Left lung (tissue), 10 donors: ENCODE results near the gene SLC25A6. TPM values are rescaled to one million over a fixed set of nuclear protein-coding genes. Genes with fewer than 3 reads are reported as not detected.
"Not testable (repeated sequence)": the region's sequence is repeated elsewhere in the genome, so short reads cannot be mapped to it uniquely, and the experiment has no call there.

ENCODE experiments used
- ATAC-seq: fragments of 200-7000 bp; cut with Tn5 transposase; one replicate; pipeline ENCODE4 v1.9.1; 2020; ENCODE audit warnings: moderate library complexity
- DNase-seq, 4 donors: peaks; one replicate each; pipeline ENCODE4 v3.0.0-alpha.2; 2013 to 2020
- H3K27ac ChIP-seq, 2 donors: fragments of 200-600 bp; sonication (generic) in 1 of 2; one replicate each; pipeline versions ENCODE4 v1.5.0 to v1.8.0; 2020 to 2021
- H3K27me3 ChIP-seq, 2 donors: fragments of 200-600 bp; sonication (generic) in 1 of 2; one replicate each; pipeline versions ENCODE4 v1.5.0 to v1.8.0; 2020 to 2021
- H3K36me3 ChIP-seq, 2 donors: fragments of 200-600 bp; sonication (generic) in 1 of 2; one replicate each; pipeline versions ENCODE4 v1.5.0 to v1.8.0; 2020 to 2021
- H3K4me1 ChIP-seq, 2 donors: fragments of 200-600 bp; one replicate each; pipeline ENCODE4 v1.8.0; 2021
- H3K4me3 ChIP-seq, 2 donors: fragments of 200-600 bp; sonication (generic) in 1 of 2; one replicate each; pipeline versions ENCODE4 v1.5.0 to v1.8.0; 2020 to 2021; ENCODE audit warnings: mild to moderate bottlenecking in 1 of 2
- H3K9me3 ChIP-seq, 2 donors: fragments of 200-600 bp; sonication (generic) in 1 of 2; one replicate each; pipeline versions ENCODE4 v1.5.0 to v1.8.0; 2020 to 2021
- intact Hi-C, 2 donors: fragments of 100-400 bp; cut with DNase I; formaldehyde crosslinking; loops; one replicate each; pipeline versions ENCODE4 v1.11.2 to v1.14.2; 2022
- polyA plus RNA-seq, 6 donors: library from polyadenylated mRNA; unstranded; fragments of 120-200 nt; gene quantifications; one replicate each; pipeline ENCODE4 v1.2.1, GENCODE V29; 2013; ENCODE audit not compliant: insufficient read length in 6 of 6
- total RNA-seq, 2 donors: library from RNA; stranded (reverse); fragmentation: NEBNext Ultra II Directional; extraction: Animal tissue kit (Norgen Biotek cat#: 25700); gene quantifications; one replicate each; pipeline ENCODE4 v1.2.1, GENCODE V29; 2021
- TF ChIP-seq, protein P1 (sequence below), 2 donors: fragments of 200-600 bp; sonication (generic) in 1 of 2; IDR thresholded peaks; one replicate each; pipeline versions ENCODE4 v1.5.0 to v1.8.0; 2021; ENCODE audit warnings: antibody characterized with exemption in 2 of 2
- donor health status: DM: no; HTN: yes; CAD: no.
- donor health status: DM: no; HTN: no; CAD: no.

SLC25A6 gene
- total and polyA plus RNA-seq, 8 donors = 285 to 559 (median 392) TPM

DNA sequence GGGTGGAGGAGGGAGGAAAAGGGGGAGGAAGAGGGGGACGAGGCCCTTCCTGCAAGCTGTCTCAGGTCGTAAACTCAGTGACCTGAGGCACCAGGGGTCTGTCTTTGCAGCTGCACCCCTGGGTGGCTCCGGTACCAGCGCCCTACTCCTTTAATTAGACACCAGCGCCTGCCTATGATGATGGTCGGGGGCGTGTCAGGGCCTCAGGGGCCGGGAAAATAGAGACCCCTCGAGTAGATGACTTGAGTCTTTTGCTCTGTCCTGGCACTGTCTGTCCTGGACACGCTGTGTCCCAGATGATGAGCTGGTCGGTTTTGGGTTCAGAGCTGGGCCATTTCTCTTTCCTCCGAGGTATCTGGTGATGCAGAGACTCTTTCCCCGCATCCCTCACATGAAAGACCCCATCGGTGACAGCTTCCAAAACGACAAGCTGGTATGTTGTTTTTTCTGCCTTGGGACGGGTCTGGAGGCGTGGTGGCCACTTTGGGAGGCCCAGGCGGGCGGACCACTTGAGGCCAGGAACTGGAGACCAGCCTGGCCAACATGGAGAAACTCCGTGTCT, 11.2 kb downstream of the SLC25A6 start:
- DNase-seq = peak in 1 of 4 donors; percentile 56
- TF ChIP-seq, protein P1, sequence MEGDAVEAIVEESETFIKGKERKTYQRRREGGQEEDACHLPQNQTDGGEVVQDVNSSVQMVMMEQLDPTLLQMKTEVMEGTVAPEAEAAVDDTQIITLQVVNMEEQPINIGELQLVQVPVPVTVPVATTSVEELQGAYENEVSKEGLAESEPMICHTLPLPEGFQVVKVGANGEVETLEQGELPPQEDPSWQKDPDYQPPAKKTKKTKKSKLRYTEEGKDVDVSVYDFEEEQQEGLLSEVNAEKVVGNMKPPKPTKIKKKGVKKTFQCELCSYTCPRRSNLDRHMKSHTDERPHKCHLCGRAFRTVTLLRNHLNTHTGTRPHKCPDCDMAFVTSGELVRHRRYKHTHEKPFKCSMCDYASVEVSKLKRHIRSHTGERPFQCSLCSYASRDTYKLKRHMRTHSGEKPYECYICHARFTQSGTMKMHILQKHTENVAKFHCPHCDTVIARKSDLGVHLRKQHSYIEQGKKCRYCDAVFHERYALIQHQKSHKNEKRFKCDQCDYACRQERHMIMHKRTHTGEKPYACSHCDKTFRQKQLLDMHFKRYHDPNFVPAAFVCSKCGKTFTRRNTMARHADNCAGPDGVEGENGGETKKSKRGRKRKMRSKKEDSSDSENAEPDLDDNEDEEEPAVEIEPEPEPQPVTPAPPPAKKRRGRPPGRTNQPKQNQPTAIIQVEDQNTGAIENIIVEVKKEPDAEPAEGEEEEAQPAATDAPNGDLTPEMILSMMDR (IDR thresholded peaks at IDR 0.05) = no peak
- Histone ChIP-seq H3K4me1 (peaks cover 0 to 2% of the 10 kb centered on the region in 2 donors), H3K4me3 (no peak overlapping the region), H3K27me3 (no peaks in the 10 kb centered on the region), H3K9me3 (no peaks in the 10 kb centered on the region), H3K27ac (no peak overlapping the region), H3K36me3 (peaks cover 2 to 57% of the 10 kb centered on the region in 2 donors)
- ATAC-seq = no peak
- intact Hi-C loops = no loop called here

DNA sequence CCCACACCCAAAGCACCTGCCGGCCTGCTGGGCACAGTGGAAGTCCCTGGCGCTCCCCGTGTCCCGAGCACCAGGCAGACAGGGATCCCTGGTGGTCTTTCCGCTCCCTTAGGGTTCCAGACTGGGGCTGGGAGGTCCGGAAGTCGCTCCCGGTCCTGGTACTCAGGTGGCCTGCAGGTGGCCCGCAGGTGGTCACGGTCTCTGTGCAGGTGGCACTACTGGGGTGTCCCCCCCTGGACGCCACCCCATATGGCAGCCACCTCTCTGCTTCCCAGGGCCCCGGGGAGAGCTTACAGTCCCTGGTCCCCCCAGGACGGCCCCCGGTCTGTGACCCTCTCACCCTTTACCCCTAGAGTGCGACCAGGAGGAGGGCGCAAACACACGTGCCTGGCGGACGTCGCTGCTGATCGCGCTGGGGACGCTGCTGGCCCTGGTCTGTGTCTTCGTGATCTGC, 13.6 kb downstream of the SLC25A6 start:
- H3K27ac ChIP-seq = no peak overlapping the region
- H3K9me3 ChIP-seq = no peaks in the 10 kb centered on the region
- ATAC-seq = no peak
- H3K4me3 ChIP-seq = no peak overlapping the region
- H3K36me3 ChIP-seq = peaks cover 0 to 33% of the 10 kb centered on the region in 2 donors
- H3K27me3 ChIP-seq = no peaks in the 10 kb centered on the region
- no peaks in the 10 kb centered on the region for H3K4me1 ChIP-seq
- TF ChIP-seq, protein P1 (IDR thresholded peaks at IDR 0.05) = no peak
- DNase-seq = peak in 1 of 4 donors; percentile 77
- intact Hi-C loops = no loop called here

DNA sequence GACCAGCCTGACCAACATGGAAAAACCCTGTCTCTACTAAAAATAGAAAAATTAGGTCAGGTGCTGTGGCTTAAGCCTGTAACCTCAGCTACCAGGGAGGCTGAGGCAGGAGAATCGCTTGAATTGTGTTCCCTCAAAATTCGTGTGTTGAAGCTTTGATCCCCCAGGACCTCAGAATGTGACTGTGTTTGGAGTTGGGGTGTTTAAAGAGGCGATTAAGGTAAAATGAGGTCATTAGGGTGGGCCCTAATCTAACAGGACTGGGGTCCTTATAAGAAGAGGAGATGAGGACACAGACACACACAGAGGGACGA, 23.6 kb downstream of the SLC25A6 start:
- H3K4me1 ChIP-seq = no peaks in the 10 kb centered on the region
- H3K9me3 ChIP-seq = no peaks in the 10 kb centered on the region
- no peak overlapping the region for H3K4me3 ChIP-seq
- intact Hi-C loops = no loop called here
- TF ChIP-seq, protein P1 (IDR thresholded peaks at IDR 0.05) = no peak
- H3K27ac ChIP-seq = no peak overlapping the region
- peaks cover 0 to 13% of the 10 kb centered on the region in 2 donors for H3K36me3 ChIP-seq
- ATAC-seq (no peak), DNase-seq (no peak)
- H3K27me3 ChIP-seq = no peaks in the 10 kb centered on the region

DNA sequence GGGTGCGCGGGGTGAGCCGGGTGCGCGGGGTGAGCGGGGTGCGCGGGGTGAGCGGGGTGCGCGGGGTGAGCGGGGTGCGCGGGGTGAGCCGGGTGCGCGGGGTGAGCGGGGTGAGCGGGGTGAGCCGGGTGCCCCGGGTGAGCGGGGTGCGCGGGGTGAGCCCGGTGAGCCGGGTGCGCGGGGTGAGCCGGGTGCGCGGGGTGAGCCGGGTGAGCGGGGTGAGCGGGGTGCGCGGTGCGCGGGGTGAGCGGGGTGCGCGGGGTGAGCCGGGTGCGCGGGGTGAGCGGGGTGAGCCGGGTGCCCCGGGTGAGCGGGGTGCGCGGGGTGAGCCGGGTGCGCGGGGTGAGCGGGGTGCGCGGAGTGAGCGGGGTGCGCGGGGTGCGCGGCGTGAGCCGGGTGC, 25.6 kb downstream of the SLC25A6 start:
- DNase-seq = peak in 1 of 4 donors; percentile 36
- H3K27ac ChIP-seq, intact Hi-C loops, H3K9me3 ChIP-seq, H3K4me1 ChIP-seq, H3K27me3 ChIP-seq, ATAC-seq, H3K4me3 ChIP-seq: not testable (repeated sequence)
- peaks cover 0 to 18% of the 10 kb centered on the region in 2 donors for H3K36me3 ChIP-seq

DNA sequence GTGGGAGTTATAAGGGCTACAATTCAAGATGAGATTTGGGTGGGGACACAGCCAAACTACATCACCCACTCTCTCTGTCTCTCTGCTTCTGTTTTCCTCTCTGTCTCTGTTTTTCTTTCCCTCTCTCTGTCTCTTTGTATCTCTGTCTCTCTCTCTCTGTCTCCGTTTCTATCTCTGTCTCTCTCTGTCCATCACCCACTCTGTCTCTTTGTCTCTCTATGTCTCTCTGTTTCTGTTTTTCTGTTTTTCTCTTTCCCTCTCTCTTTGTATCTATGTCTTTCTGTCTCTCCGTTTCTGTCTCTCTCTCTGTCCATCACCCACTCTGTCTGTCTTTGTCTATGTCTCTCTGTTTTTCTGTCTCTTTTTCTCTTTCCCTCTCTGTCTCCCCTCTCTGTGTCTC, 30.0 kb downstream of the SLC25A6 start:
- DNase-seq (no peak), ATAC-seq (no peak)
- Histone ChIP-seq H3K4me3 (no peak overlapping the region), H3K9me3 (peaks cover 0 to 13% of the 10 kb centered on the region in 2 donors), H3K4me1 (no peaks in the 10 kb centered on the region), H3K27me3 (no peaks in the 10 kb centered on the region), H3K27ac (no peak overlapping the region), H3K36me3 (peaks cover 0 to 36% of the 10 kb centered on the region in 2 donors)
- TF ChIP-seq, protein P1 (IDR thresholded peaks at IDR 0.05) = no peak
- intact Hi-C loops = no loop called here

DNA sequence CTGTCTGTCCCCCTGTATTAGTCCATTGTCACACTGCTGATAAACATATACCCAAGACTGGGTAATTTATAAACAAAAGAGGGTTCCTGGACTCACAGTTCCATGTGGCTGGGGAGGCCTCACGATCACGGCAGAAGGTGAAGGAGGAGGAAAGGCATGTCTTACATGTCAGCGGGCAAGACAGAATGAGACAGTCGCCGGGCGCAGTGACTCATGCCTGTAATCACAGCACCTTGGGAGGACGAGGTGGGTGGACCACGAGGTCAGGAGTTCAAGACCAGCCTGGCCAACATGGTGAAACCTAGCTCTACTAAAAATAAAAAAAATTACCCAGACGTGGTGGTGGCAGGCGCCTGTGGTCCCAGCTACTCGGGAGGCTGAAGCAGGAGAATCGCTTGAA, 30.6 kb downstream of the SLC25A6 start:
- TF ChIP-seq, protein P1 (IDR thresholded peaks at IDR 0.05) = no peak
- Histone ChIP-seq H3K27me3 (no peaks in the 10 kb centered on the region), H3K9me3 (peaks cover 0 to 13% of the 10 kb centered on the region in 2 donors), H3K27ac (no peak overlapping the region), H3K4me1 (no peaks in the 10 kb centered on the region), H3K4me3 (no peak overlapping the region), H3K36me3 (peaks cover 0 to 38% of the 10 kb centered on the region in 2 donors)
- DNase-seq (no peak), ATAC-seq (no peak)
- intact Hi-C loops = no loop called here
